GM18508 (cell line): Measurements from ENCODE around the gene TTI1.
"Not testable (repeated sequence)": the region's sequence is repeated elsewhere in the genome, so short reads cannot be mapped to it uniquely, and the experiment has no call there.

Experiments used
- ATAC-seq: cut with Tn5 transposase; IDR thresholded peaks from one replicate; pipeline ENCODE4 v1.9.1; 2021; ENCODE audit warnings: moderate number of reproducible peaks; ENCODE audit not compliant: insufficient read depth, unreplicated experiment

Gene TTI1

GRCh38 chr20:38017959-38018358 lies 15.3 kb downstream of the TTI1 start:
- no peak for ATAC-seq

- no peak for ATAC-seq
Measured at GRCh38 chr20:38013887-38014286, 19.4 kb downstream of the TTI1 start.

- ATAC-seq = no peak
Measured at GRCh38 chr20:38012332-38012731, 20.9 kb downstream of the TTI1 start.

- ATAC-seq = no peak
Measured at GRCh38 chr20:38011696-38012095, 21.6 kb downstream of the TTI1 start.

- ATAC-seq = not testable (repeated sequence)
Measured at GRCh38 chr20:38009416-38009815, 23.8 kb downstream of the TTI1 start.

- no peak for ATAC-seq
Measured at GRCh38 chr20:38008233-38008944, 24.9 kb downstream of the TTI1 start.

GRCh38 chr20:38007526-38007925 lies 25.7 kb downstream of the TTI1 start:
- ATAC-seq = no peak

GRCh38 chr20:38005903-38006302 lies 27.4 kb downstream of the TTI1 start:
- ATAC-seq = no peak

GRCh38 chr20:38004416-38004815 lies 28.8 kb downstream of the TTI1 start:
- ATAC-seq = no peak

- ATAC-seq = no peak
Measured at GRCh38 chr20:38002422-38002821, 30.8 kb downstream of the TTI1 start.

- ATAC-seq = no peak
Measured at GRCh38 chr20:38001981-38002380, 31.3 kb downstream of the TTI1 start.

- no peak for ATAC-seq
Measured at GRCh38 chr20:38001173-38001875, 31.9 kb downstream of the TTI1 start.

- ATAC-seq = no peak
Measured at GRCh38 chr20:38000293-38000692, 33.0 kb downstream of the TTI1 start.

- no peak for ATAC-seq
Measured at GRCh38 chr20:37999526-38000263, 33.6 kb downstream of the TTI1 start.

- ATAC-seq = no peak
Measured at GRCh38 chr20:37997516-37997915, 35.7 kb downstream of the TTI1 start.

- ATAC-seq = no peak
Measured at GRCh38 chr20:37995856-37996605, 37.2 kb downstream of the TTI1 start.

GRCh38 chr20:37994512-37994911 lies 38.7 kb downstream of the TTI1 start:
- ATAC-seq = no peak

GRCh38 chr20:37992802-37993409 lies 40.4 kb downstream of the TTI1 start:
- ATAC-seq = no peak

GRCh38 chr20:37991908-37992307 lies 41.3 kb downstream of the TTI1 start:
- ATAC-seq = no peak
